Uterus (tissue), 2 donors: Measurements from ENCODE around the gene SHROOM1.

Experiments
- POLR2A ChIP-seq, 2 donors: fragments of 450-650 bp; IDR thresholded peaks; one replicate each; pipeline ENCODE4 v1.6.1; 2016; ENCODE audit warnings: antibody characterized with exemption in 2 of 2, mild to moderate bottlenecking in 1 of 2, moderate library complexity in 1 of 2
- TF ChIP-seq, protein P1 (sequence below), 4 experiments: fragments of 200-600 bp in 2 of 4; fragments of 450-650 bp in 2 of 4; sonication (generic) in 2 of 4; IDR thresholded peaks; one replicate each; pipeline ENCODE4 v1.5.1; 2016 to 2019; ENCODE audit warnings: antibody characterized with exemption in 4 of 4, mild to moderate bottlenecking in 2 of 4, moderate library complexity in 1 of 4

DNA sequence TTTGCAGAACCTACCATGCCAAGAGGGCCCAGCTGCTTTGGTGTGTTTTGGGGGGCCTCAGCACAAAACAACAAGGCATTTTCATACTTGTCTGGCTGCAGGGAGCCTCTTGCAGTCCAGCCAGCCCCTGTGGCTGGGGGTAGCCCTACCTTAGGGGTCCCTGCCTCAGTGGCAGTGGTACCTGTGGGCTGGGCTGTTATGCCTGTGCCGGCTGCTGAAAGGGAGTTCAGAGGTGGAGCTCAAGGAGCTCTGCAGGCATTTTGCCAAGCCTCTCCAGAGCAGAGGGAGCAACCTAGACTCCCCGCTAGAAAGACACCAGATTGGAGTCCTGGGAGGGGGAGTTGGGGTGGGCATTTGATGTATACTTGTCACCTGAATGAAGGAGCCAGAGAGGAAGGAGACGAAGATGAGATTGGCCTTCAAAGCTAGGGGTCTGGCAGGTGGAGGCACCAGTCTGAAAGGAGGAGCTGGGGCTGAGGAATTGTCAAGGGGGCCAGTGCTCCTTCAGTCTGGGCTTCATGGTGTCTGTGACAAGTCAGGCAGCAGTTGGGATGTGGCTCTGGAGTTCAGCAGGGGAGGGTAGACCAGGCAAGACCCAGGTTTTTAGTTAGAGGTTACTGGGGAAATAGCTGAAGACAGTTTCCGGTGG is 1.5 kb downstream of the SHROOM1 start:
- TF ChIP-seq, protein P1, sequence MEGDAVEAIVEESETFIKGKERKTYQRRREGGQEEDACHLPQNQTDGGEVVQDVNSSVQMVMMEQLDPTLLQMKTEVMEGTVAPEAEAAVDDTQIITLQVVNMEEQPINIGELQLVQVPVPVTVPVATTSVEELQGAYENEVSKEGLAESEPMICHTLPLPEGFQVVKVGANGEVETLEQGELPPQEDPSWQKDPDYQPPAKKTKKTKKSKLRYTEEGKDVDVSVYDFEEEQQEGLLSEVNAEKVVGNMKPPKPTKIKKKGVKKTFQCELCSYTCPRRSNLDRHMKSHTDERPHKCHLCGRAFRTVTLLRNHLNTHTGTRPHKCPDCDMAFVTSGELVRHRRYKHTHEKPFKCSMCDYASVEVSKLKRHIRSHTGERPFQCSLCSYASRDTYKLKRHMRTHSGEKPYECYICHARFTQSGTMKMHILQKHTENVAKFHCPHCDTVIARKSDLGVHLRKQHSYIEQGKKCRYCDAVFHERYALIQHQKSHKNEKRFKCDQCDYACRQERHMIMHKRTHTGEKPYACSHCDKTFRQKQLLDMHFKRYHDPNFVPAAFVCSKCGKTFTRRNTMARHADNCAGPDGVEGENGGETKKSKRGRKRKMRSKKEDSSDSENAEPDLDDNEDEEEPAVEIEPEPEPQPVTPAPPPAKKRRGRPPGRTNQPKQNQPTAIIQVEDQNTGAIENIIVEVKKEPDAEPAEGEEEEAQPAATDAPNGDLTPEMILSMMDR (IDR thresholded peaks at IDR 0.05) = no peak
- no peak for TF ChIP-seq POLR2A (IDR thresholded peaks at IDR 0.05)
